IPS-20b (cell line): ENCODE measurements around the gene NRSN1.

Experiments
- H3K27ac ChIP-seq: one replicate; pipeline ENCODE4 v1.5.1; 2013; ENCODE audit warnings: low read length
- H3K27me3 ChIP-seq: 2 replicates; pipeline ENCODE4 v1.6.1; 2013; ENCODE audit warnings: mild to moderate bottlenecking, low read length, inconsistent platforms; ENCODE audit not compliant: insufficient read depth
- H3K36me3 ChIP-seq: 2 replicates; pipeline ENCODE4 v1.6.1; 2013; ENCODE audit warnings: low read depth, mild to moderate bottlenecking, inconsistent platforms, low read length, moderate library complexity; ENCODE audit not compliant: insufficient read depth
- H3K4me1 ChIP-seq: 2 replicates; pipeline ENCODE4 v1.6.1; 2013; ENCODE audit warnings: mild to moderate bottlenecking, control low read depth, inconsistent platforms, low read length, moderate library complexity; ENCODE audit not compliant: insufficient read depth
- H3K4me3 ChIP-seq: 2 replicates; pipeline ENCODE4 v1.5.1; 2013; ENCODE audit warnings: mild to moderate bottlenecking, low read length, inconsistent platforms
- H3K9ac ChIP-seq: 2 replicates; pipeline ENCODE4 v1.6.1; 2013; ENCODE audit warnings: low read depth, mild to moderate bottlenecking, inconsistent platforms, low read length, moderate library complexity
- H3K9me3 ChIP-seq: 2 replicates; pipeline ENCODE4 v1.6.1; 2013; ENCODE audit warnings: mild to moderate bottlenecking, low read depth, low read length, inconsistent platforms; ENCODE audit not compliant: insufficient read depth

Gene NRSN1

DNA sequence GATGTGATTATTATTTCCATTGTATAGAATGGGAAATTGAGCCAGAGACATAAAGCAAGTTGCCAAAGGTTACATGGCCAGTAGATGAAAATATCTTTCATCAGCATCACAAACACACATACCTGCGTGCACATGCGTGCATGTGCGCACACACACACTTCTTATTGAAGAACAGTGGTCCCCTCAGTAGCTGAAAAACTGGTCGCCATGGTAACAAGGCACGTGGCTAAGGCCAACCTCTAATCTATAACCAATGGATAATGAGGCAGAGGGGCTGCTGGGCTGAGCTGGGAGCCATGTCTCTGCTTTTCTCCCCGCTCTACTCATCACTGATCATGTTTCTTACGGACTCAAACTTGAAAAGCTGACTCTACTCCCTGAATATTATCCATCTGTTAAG lies 60.3 kb downstream of the NRSN1 start:
- Histone ChIP-seq H3K36me3 (no peaks in the 10 kb centered on the region), H3K27ac (no peak overlapping the region), H3K4me3 (no peak overlapping the region), H3K9ac (no peak overlapping the region), H3K27me3 (no peaks in the 10 kb centered on the region), H3K9me3 (peaks cover 11% of the 10 kb centered on the region; the same call in 1 of the 2 replicates), H3K4me1 (no peaks in the 10 kb centered on the region)

DNA sequence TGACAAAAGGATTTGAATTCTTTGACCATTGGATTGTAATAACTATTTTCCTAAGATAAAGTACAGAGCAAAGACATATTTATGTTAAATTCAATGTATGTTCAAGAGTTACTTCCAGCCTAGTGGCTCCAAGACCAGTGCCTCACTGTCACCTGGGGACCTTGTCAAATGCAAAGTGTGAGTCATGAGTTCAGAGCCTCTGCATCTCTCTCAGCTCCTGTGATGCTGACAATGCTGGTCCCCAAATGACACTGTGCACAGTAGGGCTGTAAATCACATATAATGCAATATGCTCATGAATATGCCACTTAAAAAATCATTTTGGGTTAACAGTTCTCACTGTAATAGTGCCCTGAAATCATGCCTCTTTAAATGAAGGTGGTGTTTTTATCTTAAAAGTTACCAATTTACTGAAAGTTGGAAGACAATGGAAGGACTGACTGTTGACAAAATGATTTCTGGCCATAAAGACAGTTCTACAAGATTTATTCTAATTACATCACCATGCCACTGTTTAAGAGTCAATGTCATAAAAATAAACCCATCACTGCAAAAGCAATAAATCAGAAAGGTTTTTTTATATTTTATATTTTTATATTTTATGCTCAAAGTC lies 62.1 kb downstream of the NRSN1 start:
- Histone ChIP-seq H3K9me3 (peaks cover 1% of the 10 kb centered on the region; the same call in 1 of the 2 replicates), H3K9ac (no peak overlapping the region), H3K4me3 (no peak overlapping the region), H3K27ac (no peak overlapping the region), H3K27me3 (no peaks in the 10 kb centered on the region), H3K36me3 (no peaks in the 10 kb centered on the region), H3K4me1 (no peaks in the 10 kb centered on the region)

DNA sequence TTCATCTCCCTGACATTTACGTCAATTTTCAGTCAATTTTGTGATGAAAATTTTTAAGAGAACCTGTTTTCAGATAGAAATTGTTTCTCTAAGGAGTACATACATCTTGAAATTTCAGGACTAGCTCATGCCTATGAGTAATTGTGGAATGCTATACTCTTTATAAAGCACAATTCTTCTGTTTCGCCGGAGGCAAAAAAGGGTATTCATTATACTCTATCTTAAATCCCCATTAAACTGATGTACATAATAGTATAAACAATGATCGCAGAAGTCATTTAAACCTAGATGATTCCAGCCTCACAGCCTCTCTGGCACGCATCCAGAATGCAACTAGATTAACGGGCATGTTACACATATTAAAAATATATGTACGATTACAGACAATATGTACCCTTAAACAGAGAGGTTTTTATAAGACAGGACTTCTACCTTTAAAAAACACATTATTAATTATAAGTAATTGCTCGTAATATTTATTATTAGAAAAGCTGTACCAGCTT lies 62.6 kb downstream of the NRSN1 start:
- H3K9ac ChIP-seq, result no peak overlapping the region
- H3K9me3 ChIP-seq, result no peaks in the 10 kb centered on the region
- H3K36me3 ChIP-seq, result no peaks in the 10 kb centered on the region
- H3K27ac ChIP-seq, result no peak overlapping the region
- H3K4me3 ChIP-seq, result no peak overlapping the region
- H3K4me1 ChIP-seq, result no peaks in the 10 kb centered on the region
- H3K27me3 ChIP-seq, result no peaks in the 10 kb centered on the region

DNA sequence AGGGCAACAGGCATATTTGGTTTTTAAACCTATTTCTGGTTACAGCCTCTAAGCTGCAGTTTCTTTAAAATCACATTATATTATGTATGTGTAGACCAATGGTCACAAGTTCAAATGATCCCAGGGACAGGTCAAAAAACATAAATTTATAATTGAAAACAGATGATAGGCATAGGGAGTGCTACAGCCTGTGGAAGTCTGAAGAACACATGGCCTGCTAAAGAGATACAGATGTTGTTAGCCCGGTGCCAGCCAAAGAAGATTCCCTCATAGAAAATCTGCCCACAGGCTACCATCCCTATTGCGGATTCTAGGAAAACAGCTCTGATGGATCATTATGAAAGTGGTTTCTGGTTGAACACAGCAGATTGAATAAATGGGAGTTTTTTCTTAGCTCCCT lies 65.3 kb downstream of the NRSN1 start:
- no peak overlapping the region for H3K9ac ChIP-seq
- no peaks in the 10 kb centered on the region for H3K9me3 ChIP-seq
- no peaks in the 10 kb centered on the region for H3K4me1 ChIP-seq
- H3K27me3 ChIP-seq, result no peaks in the 10 kb centered on the region
- no peaks in the 10 kb centered on the region for H3K36me3 ChIP-seq
- H3K4me3 ChIP-seq, result no peak overlapping the region
- H3K27ac ChIP-seq, result no peak overlapping the region

DNA sequence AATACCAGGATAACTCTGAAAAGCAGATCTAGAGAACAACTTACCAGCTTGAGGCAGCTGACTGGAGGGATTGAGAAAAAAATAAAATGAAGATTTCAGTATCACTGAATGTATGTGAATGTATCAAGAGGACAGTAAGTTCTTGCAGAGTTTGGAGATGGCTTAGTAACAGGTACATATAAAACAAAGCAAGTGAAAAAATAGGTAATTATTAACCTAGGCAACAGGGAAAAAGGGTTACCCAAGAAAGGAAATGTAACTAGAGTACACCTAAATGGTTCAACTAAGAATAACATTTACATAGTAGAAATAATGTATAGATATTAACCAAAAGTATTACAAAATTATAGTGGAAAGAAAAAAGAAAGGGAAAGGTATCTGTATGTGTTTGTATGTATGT lies 67.3 kb downstream of the NRSN1 start:
- Histone ChIP-seq H3K27ac (no peak overlapping the region), H3K36me3 (no peaks in the 10 kb centered on the region), H3K4me1 (no peaks in the 10 kb centered on the region), H3K4me3 (no peak overlapping the region), H3K27me3 (no peaks in the 10 kb centered on the region), H3K9me3 (no peaks in the 10 kb centered on the region), H3K9ac (no peak overlapping the region)

DNA sequence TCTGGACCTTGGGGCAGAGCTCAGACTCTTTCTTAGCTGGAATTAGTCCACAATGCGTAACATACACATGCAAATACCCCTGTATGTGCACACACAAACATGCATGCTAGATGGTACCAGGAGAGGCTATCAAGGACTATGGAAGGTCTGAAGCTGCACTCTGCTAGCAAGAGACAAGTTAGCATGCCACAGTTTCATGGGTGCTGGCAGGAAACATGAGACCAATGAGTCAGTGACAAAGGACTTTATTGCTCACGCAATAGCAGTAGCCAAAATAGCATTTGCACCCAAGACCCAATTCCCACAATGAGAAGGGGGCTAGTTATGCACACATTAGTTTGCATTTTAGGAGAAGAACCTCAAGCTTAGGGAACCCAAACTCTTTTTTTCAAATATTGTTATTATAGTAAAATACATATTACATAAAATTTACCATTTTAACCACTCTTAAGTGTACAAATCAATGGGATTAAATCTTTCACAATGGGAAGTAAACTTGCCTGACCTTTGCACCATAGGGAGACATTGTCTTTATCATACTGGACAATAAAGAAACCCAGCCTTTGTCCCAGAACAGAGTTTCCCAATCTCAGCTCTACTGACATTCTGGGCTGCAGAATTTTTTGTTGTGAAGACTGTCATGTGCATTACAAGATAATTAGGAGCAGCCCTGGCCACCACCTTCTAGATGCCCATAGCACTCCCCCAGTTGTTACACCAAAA lies 69.1 kb downstream of the NRSN1 start:
- H3K27me3 ChIP-seq, result no peaks in the 10 kb centered on the region
- H3K9ac ChIP-seq, result no peak overlapping the region
- no peak overlapping the region for H3K4me3 ChIP-seq
- H3K4me1 ChIP-seq, result no peaks in the 10 kb centered on the region
- H3K27ac ChIP-seq, result no peak overlapping the region
- H3K36me3 ChIP-seq, result no peaks in the 10 kb centered on the region
- H3K9me3 ChIP-seq, result no peaks in the 10 kb centered on the region

DNA sequence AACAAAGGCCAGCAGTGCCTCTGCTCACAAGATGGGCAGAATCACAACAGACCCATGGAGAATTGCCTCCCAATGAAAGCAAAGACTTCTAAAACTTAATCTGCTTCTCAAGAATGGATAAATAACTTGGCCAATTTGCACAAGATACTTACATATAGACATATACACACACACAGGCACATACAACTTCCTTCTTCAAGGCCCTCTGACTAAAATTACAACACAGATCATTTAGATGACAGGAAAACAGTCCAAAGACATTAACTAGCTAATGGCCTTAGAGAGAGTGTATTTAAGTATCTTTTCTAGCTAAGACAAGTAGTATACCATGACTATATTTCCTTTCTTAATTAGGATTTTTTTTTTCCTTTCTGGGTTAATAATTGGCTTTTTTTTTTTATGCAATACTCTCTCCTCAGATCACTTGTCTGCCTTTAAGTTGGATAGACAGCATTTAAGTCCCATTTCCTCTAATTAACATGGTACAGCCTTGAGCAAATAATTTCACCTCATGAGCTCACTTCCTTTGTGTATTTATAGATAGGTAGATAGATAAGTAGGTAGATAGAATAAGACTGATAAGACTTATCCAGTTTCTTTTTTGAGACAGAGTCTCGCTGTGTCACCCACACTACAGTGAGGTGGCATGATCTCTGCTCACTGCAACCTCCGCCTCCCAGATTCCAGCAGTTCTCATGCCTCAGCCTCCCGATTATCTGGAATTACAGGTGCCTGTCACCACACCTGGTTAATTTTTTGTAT lies 70.0 kb downstream of the NRSN1 start:
- Histone ChIP-seq H3K36me3 (no peaks in the 10 kb centered on the region), H3K27me3 (no peaks in the 10 kb centered on the region), H3K9me3 (no peaks in the 10 kb centered on the region), H3K9ac (no peak overlapping the region), H3K4me1 (no peaks in the 10 kb centered on the region), H3K27ac (no peak overlapping the region), H3K4me3 (no peak overlapping the region)
